Neuron (in vitro differentiated cells): ENCODE data around the gene UBA3.

ENCODE experiments used
- H2AFZ ChIP-seq: one replicate; pipeline ENCODE4 v1.6.1; 2013; ENCODE audit warnings: low read depth, mild to moderate bottlenecking, inconsistent platforms, low read length, moderate library complexity
- H3K27me3 ChIP-seq: one replicate; pipeline ENCODE4 v1.6.1; 2013; ENCODE audit warnings: low read length; ENCODE audit not compliant: insufficient read depth
- H3K36me3 ChIP-seq: one replicate; pipeline ENCODE4 v1.6.1; 2013; ENCODE audit warnings: low read length; ENCODE audit not compliant: insufficient read depth
- H3K4me1 ChIP-seq: one replicate; pipeline ENCODE4 v1.6.1; 2013; ENCODE audit warnings: low read length; ENCODE audit not compliant: insufficient read depth
- H3K4me3 ChIP-seq: 2 replicates; pipeline ENCODE4 v1.5.1; 2013; ENCODE audit warnings: mild to moderate bottlenecking, low read length, moderate library complexity
- H3K9me3 ChIP-seq: one replicate; pipeline ENCODE4 v1.6.1; 2013; ENCODE audit warnings: low read length

UBA3 gene

DNA sequence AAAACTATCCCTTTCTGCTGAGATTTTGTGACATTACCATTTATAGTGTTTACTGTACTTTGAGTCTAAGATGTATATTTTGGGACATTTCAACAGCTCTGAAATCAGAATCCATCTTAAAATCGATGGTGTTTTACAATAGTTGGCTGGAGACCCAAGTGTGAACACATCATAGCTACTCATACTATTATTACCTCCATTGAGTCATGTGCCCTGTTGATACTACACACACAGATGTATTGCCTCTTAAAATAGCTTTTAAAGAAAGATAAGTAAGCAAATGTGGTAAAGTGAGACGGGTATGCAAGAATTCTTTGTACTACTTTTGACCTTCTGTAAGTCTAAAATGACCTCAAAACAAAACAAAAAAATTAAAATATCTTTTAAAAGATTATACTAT is 35.6 kb upstream of the UBA3 start:
- no peak overlapping the region for H3K4me3 ChIP-seq
- no peak overlapping the region for H2AFZ ChIP-seq
- no peaks in the 10 kb centered on the region for H3K27me3 ChIP-seq
- no peaks in the 10 kb centered on the region for H3K36me3 ChIP-seq
- no peaks in the 10 kb centered on the region for H3K9me3 ChIP-seq
- no peaks in the 10 kb centered on the region for H3K4me1 ChIP-seq

- Histone ChIP-seq H3K27me3 (no peaks in the 10 kb centered on the region), H3K9me3 (no peaks in the 10 kb centered on the region), H3K4me3 (no peak overlapping the region), H3K36me3 (no peaks in the 10 kb centered on the region), H3K4me1 (no peaks in the 10 kb centered on the region), H2AFZ (no peak overlapping the region)
These were observed 33.4 kb upstream of the UBA3 start for GRCh38 chr3:69113536-69113935.

- H3K36me3 ChIP-seq, result no peaks in the 10 kb centered on the region
- no peak overlapping the region for H3K4me3 ChIP-seq
- no peaks in the 10 kb centered on the region for H3K27me3 ChIP-seq
- no peaks in the 10 kb centered on the region for H3K4me1 ChIP-seq
- no peak overlapping the region for H2AFZ ChIP-seq
- no peaks in the 10 kb centered on the region for H3K9me3 ChIP-seq
These were observed 30.9 kb upstream of the UBA3 start for GRCh38 chr3:69110941-69111546.

DNA sequence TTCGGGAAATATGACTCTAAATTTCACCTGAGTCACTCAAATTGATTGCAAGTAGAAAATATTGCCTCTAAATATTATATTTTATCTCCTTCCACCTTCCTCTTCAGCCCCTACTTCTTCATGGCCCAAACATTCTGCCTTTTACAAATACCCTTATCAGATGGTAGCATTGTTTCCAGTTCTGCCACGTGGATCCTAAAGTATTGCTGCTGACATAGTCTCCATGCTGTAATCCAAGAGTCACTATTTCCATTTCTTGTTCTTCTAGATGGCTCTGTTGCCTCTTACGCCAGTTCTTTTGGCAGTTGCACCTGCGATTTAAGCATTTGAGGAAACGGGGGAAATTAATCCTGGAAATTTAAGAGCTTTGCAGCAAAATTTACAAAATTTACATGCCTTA is 28.6 kb upstream of the UBA3 start:
- Histone ChIP-seq H3K27me3 (no peaks in the 10 kb centered on the region), H3K4me3 (no peak overlapping the region), H2AFZ (no peak overlapping the region), H3K4me1 (no peaks in the 10 kb centered on the region), H3K9me3 (no peaks in the 10 kb centered on the region), H3K36me3 (peaks cover 12% of the 10 kb centered on the region)

- no peak overlapping the region for H2AFZ ChIP-seq
- no peak overlapping the region for H3K4me3 ChIP-seq
- peaks cover 21% of the 10 kb centered on the region for H3K36me3 ChIP-seq
- no peaks in the 10 kb centered on the region for H3K4me1 ChIP-seq
- no peaks in the 10 kb centered on the region for H3K27me3 ChIP-seq
- H3K9me3 ChIP-seq, result no peaks in the 10 kb centered on the region
These were observed 27.7 kb upstream of the UBA3 start for GRCh38 chr3:69107841-69108240.

DNA sequence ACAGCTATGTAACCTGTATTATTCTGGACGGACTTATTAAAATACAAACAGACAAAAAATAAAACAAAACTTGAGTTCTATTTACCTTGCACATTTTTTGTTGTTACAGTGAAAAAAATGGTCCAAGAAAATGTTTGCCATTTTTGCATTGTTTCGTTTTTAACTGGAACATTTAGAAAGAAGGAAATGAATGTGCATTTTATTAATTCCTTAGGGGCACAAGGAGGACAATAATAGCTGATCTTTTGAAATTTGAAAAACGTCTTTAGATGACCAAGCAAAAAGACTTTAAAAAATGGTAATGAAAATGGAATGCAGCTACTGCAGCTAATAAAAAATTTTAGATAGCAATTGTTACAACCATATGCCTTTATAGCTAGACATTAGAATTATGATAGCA is 25.2 kb upstream of the UBA3 start:
- Histone ChIP-seq H3K4me3 (no peak overlapping the region), H3K27me3 (no peaks in the 10 kb centered on the region), H3K4me1 (no peaks in the 10 kb centered on the region), H3K36me3 (peaks cover 34% of the 10 kb centered on the region), H3K9me3 (no peaks in the 10 kb centered on the region), H2AFZ (no peak overlapping the region)

- Histone ChIP-seq H2AFZ (no peak overlapping the region), H3K9me3 (no peaks in the 10 kb centered on the region), H3K27me3 (no peaks in the 10 kb centered on the region), H3K4me1 (no peaks in the 10 kb centered on the region), H3K4me3 (no peak overlapping the region), H3K36me3 (peaks cover 34% of the 10 kb centered on the region)
These were observed 24.4 kb upstream of the UBA3 start for GRCh38 chr3:69104586-69104985.

DNA sequence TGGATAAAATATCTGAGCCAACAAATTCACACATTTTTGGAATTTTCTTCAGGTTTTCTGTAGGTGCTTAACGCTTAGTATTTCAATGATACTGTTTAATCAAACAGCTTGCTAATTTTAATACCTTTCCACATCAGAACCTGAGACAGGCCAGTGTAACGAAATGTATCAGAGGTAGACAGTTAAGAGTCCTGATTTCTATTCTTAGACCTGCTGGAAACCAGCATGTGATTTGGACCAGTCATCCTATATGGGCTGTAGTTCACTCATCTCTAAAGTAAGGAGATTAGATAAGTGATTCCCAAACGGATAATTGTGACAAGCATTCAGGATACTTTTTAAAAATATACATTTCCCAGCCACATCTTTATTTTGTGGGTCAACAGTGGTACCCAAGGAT is 23.0 kb upstream of the UBA3 start:
- Histone ChIP-seq H3K4me1 (no peaks in the 10 kb centered on the region), H3K27me3 (no peaks in the 10 kb centered on the region), H3K9me3 (no peaks in the 10 kb centered on the region), H2AFZ (no peak overlapping the region), H3K36me3 (peaks cover 34% of the 10 kb centered on the region), H3K4me3 (no peak overlapping the region)

GRCh38 chr3:69102384-69102783 is 22.2 kb upstream of the UBA3 start:
- Histone ChIP-seq H3K27me3 (no peaks in the 10 kb centered on the region), H3K4me1 (no peaks in the 10 kb centered on the region), H2AFZ (no peak overlapping the region), H3K4me3 (no peak overlapping the region), H3K9me3 (peaks cover 2% of the 10 kb centered on the region), H3K36me3 (peaks cover 34% of the 10 kb centered on the region)

DNA sequence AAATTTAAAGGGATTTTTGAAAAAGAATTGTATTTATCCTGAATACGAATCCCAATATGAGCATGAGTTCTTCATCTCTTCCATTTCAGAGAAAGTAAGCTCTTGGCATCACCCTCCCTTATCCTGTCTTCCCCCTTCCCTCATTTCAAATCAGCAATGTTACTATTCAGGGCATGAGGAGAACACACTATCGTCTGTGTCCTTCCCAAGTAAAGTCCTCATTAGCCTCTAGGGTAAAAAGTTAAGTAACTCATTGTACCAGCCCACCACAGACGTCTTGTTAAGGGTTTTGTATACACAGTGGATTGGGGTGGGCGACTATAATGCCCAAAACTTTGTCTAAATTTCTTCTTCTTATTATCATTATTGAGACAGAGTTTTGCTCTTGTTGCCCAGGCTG is 19.4 kb upstream of the UBA3 start:
- Histone ChIP-seq H3K4me1 (no peaks in the 10 kb centered on the region), H3K9me3 (peaks cover 2% of the 10 kb centered on the region), H3K36me3 (peaks cover 33% of the 10 kb centered on the region), H3K4me3 (no peak overlapping the region), H2AFZ (no peak overlapping the region), H3K27me3 (no peaks in the 10 kb centered on the region)

DNA sequence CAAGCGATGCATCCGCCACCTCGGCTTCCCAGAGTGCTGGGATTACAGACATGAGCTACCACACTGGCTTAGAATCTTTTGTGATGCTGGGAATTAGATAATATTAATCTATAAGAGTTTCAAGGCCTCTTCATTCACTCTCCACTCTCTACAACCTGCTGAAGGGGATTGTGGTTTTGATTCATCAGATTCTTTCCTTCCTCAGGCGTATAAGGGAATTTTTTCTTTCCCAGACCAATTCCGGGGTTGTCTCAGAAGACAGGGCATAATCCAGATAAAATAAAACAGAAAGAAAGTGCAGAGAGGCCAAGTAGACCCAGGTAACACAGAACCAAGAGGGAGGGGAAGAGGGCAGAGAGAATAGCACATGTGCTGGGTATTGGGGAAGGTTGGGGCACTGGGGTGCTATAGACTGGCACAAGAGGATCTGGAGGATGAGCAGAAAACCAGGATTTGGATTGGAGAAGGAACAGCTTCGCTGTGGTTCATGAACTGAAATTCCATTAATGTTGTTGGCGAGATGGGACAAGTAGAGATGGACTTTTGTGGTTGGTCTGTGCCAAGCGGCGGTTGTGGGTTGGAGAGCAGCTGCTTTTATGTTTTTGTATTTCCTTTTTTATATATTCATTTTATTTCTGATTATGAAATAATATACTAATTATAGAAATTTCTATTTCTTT is 17.4 kb upstream of the UBA3 start:
- H3K4me3 ChIP-seq, result no peak overlapping the region
- peaks cover 22% of the 10 kb centered on the region for H3K36me3 ChIP-seq
- H3K27me3 ChIP-seq, result no peaks in the 10 kb centered on the region
- peaks cover 2% of the 10 kb centered on the region for H3K9me3 ChIP-seq
- peaks cover under 1% of the 10 kb centered on the region for H3K4me1 ChIP-seq
- no peak overlapping the region for H2AFZ ChIP-seq

- peaks cover 2% of the 10 kb centered on the region for H3K9me3 ChIP-seq
- peaks cover 12% of the 10 kb centered on the region for H3K4me1 ChIP-seq
- no peak overlapping the region for H3K4me3 ChIP-seq
- H3K27me3 ChIP-seq, result no peaks in the 10 kb centered on the region
- H3K36me3 ChIP-seq, result peaks cover 12% of the 10 kb centered on the region
- H2AFZ ChIP-seq, result no peak overlapping the region
These were observed 16.1 kb upstream of the UBA3 start for GRCh38 chr3:69096299-69096698.

GRCh38 chr3:69095636-69096035 is 15.5 kb upstream of the UBA3 start:
- H3K36me3 ChIP-seq, result peaks cover 10% of the 10 kb centered on the region
- no peak overlapping the region for H3K4me3 ChIP-seq
- peaks cover 2% of the 10 kb centered on the region for H3K9me3 ChIP-seq
- H2AFZ ChIP-seq, result no peak overlapping the region
- peaks cover 12% of the 10 kb centered on the region for H3K4me1 ChIP-seq
- no peaks in the 10 kb centered on the region for H3K27me3 ChIP-seq
